ENCODE results near the gene DAB1.

The DAB1 gene

GRCh38 chr1:56958526-56958925 lies 465.3 kb downstream of the DAB1 start:
- no peak for DNase-seq

- no peak for DNase-seq
Observed at GRCh38 chr1:56957931-56958330, 465.9 kb downstream of the DAB1 start.

GRCh38 chr1:56954664-56955063 lies 469.2 kb downstream of the DAB1 start:
- no peak for DNase-seq

- no peak for DNase-seq
Observed at GRCh38 chr1:56953386-56953785, 470.5 kb downstream of the DAB1 start.

DNA sequence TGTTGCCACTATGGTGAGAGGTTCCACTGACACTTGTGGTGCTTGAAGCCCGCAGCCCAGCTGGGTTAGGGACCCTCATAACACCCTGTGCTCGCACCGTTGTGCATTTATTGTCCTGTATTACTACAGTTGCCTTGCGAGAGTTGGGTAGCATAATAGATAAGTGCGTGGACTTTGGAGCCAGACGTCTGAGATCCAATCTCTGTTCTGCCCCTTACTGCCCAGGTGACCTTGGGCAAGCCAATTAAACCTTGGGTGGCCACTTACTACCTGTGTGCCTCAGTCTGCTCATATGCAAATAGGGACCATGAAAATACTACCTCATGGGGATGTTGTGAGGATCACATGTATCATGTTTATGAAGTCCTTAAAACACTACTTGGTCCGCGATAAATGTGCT lies 471.4 kb downstream of the DAB1 start:
- no peak for DNase-seq

GRCh38 chr1:56948403-56949023 lies 475.3 kb downstream of the DAB1 start:
- no peak for DNase-seq

Data from anterior cingulate cortex (tissue), 58 donors.